Lung microvascular endothelial cell (primary cell): ENCODE data around the gene SH3RF3. TPM values are rescaled to one million over a fixed set of nuclear protein-coding genes. Genes with fewer than 3 reads are reported as not detected.

Source experiments
- DNase-seq, 2 donors: peaks; one replicate each; pipeline versions ENCODE4 v3.0.0 to v3.0.0-alpha.2; 2010; ENCODE audit warnings: low read depth in 2 of 2
- total RNA-seq: library from RNA; depleted of rRNA; stranded (reverse); fragments of >200 nt; gene quantifications from 2 replicates; pipeline ENCODE4 v1.2.1, GENCODE V29; 2014

SH3RF3 gene
- total RNA-seq, 1 donor from 2014 or later: 7.3 TPM

DNA sequence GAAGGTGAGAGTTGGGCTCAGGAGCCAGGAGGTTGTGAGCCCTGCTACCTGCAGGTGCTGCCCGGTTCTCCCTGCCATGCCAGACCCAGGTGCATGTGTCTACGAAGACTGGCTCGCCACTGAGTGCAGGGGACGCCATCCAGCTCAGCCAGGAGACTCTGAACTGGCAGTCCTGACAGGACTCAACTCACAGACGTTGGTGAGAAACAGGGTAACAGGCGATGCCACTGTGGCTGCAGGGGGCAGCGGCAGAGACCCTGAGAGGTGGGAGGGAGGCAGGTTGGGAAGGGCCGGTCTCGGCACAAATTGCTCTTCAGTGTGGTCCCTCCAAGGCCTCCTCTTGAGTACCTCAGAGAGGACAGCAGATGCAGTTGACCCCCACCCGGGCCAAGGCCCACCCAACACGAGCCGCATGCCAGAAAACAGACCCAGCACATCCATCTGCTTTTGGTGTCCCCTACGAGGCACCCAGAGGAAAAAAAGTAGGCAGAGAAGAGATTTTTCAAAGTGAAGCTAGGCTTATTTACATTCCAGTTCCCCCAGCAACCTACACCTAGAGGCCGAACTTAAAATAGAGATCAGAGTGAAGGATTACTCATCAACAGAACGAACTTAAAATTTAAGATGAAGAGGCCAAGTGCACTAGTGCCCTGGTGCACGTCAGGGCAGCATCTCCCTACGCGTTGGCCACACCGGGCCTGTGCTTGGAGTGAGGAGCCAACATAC is 300.0 kb downstream of the SH3RF3 start:
- no peak for DNase-seq

DNA sequence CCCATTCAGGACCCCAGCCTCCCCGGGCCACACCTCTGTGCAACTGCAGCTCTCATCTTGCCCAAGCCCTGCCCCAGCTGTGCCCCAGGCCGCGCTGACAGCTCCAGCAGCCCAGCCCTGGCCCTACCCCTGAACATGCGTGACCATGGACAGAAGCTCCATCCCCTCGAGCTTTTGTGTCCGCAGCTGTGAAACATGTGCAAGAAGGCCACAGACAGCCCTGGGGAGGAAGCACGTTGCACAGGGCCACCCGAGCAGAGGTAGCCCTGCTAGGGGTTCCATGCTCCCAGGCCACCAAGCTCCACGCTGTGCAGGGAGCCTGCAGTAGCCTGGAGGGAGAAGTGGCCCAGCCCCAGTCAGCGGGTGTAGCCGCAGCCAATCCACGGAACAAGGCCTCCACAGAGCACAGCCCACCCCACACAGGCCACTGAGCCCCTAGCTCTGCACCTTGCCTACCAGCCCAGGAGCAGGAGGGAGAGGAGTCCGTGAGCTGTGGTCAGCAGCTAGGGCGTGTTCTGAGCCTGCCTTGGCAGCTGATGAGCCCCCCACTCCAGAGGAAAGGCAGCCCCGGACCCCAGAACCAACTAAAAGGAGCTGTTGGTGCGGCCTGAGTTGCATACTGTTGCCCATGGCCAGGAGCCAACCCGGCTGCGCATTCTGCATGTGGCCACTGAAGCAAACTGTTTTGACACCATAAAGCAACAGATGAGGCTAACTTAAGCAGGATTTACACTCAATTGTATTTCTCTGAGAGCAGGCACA is 300.7 kb downstream of the SH3RF3 start:
- no peak for DNase-seq

DNA sequence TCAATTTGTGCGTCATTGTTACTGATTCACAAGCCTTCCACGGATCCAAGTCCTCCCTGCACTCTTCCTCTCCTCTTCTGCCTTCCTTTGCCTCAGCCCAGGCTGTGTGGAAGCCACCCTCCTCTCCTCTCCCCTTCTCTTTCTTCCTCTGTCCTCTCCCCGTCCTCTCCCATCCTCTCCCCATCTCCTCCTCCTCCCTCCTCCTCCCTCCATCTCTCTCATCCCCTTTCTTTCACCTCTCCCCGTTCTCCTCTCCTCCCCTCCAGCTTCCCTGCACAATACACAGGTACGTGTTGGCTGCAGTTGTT is 301.3 kb downstream of the SH3RF3 start:
- DNase-seq: no peak

DNA sequence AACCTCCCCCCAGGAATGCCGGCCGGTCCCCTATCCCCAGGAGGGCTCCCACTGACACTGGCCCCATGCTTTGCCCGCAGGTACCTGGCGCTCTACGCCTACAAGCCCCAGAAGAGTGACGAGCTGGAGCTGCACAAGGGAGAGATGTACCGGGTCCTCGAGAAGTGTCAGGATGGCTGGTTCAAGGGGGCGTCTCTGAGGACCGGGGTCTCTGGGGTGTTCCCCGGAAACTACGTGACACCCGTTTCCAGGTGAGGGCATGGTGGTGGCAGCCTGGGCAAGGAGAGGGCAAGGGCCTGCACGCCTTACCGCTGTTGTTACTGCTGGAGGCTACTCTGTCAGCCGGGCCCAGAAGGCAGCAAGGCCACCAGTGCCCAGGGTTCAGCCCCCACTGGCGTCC is 303.4 kb downstream of the SH3RF3 start:
- no peak for DNase-seq

DNA sequence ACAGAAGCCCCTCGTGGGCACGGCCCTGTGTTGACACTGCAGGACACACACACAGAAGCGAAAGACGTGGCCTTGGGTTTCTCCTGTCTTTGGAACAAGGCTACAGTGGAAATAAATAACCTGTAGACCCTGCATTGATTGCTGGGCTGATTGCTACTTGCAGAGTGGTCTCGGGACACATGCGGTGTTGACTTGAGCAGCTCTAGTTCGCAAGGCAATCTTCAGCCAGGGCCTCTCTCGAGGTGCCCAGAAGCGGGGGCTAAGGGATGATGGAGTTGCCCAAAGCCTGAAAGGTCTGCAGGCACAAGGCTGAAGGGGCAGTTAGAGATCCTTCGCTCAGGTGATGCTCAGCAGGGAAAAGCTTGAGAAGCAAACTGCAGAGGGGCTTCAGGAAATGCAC is 304.5 kb downstream of the SH3RF3 start:
- no peak for DNase-seq

DNA sequence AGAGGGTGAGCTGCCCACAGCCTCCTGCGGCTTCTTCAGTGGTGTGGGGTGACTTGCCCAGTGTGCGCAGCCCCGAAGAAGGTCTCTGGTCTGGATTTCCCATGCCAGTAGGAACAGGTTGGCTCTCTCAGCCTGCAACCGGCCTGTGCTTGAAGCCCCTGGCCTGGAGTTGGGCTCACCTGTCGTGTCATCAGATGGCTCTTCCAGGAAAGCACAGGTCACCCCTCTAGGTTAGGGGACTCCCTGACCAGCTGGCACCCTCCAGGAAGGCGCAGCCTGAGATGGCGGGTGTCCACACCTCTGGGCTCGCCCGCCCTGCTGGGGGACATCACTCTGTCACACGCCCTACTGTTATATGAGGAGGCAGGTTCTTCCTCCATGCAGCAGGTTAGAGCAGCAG is 304.9 kb downstream of the SH3RF3 start:
- DNase-seq: no peak

DNA sequence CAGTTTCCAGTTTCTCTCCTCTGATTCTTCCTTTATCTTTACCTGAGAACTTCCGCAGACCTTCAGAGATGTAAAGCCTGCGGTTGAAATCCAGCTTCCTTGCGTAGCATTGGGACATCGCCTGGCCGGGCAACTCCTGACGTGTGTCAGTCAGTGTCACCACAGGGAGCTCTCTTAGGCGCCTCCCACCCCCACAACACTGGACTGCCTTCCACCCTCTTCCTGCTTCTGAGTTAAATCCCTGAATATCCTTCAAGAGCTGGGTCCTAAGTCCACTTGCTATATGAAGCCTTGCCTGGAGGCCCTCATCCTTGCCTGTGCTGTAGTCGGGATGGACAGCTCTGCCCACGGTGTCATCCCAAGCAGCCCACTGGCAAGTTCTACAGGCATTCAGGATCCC is 305.3 kb downstream of the SH3RF3 start:
- DNase-seq: no peak

DNA sequence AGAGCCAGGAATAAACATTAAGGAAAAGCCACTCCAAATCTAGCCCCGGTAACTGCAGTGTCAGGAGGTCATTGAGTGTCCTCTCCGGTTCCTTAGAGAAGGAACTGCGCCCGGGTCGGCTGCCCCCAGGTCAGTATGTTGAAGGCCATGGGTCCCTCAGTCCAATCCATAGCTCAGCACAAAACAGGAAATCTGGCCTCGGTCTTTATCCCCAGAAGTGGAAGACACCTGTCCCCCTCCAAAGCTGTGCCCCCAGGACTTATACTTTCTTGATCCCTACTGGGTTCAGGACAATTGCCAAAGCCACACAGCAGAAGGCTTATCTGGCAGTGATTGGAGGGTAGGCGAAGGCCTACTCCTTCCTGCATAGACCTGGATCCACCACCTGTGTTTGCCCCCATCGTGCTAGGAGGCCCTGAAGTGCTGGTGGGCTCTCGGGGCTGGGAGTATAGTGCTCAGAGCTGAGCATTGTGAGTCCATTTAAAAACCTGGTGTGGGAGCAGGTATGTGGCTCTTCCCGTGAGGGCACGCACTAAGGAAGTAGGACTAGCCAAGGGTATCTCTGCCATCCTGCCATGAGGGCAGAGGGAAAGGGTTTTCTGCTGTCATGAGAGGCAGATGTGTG is 306.2 kb downstream of the SH3RF3 start:
- DNase-seq: no peak

DNA sequence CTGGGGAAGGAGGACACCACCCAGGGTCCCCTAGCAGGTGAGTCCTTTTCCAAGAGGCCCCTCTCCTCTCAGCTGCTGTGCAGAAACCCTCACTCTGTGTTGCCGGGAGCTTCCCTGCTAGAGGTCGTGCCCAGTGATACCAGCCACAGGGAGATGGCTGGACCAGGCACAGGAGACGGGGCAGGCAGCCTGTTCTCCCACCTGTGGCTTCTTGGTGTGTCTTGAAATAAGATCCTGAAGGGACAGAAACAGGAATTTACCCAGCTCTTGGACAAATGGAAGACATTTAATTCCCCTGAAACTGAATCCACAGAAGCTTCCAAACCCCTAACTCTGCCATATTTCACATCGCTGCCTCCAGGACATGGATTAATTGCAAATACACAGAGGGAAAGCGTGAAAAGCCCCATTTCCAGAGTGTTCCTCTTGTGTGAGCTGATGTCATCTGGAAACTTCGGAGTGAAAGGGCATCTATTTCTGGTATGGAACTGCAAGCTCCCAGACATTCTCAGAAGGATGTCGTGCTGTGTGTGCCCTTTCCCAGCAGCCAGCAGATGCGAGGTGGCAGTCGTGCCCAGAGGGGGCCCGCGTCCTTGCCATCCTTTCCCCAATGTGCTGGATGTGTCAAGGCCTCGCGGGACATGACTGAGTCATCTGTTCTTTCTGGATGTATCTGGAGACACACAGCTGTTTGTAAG is 307.0 kb downstream of the SH3RF3 start:
- no peak for DNase-seq

DNA sequence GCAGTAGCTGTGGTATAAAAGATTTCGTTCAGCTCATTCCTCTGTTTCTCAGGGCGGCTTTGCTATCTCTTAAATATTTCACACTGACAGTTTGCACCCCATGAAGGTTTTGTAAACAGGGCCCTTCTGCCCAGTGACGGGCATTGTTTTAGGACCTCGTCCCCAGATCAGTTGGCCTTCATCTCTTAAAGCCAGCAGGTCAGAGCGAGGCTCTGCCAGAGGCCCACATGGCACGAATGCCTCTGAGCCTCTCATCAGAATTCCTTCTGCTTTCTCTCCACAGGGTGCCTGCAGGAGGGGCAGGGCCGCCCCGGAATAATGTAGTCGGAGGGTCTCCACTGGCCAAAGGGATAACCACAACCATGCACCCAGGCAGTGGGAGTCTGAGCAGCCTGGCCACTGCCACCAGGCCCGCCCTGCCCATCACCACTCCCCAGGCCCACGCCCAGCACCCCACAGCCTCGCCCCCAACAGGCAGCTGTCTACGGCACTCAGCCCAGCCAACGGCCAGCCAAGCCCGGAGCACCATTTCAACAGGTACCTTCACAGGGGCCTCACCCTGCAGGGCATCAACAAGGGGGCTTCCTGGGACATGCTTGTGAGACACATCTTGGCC is 307.7 kb downstream of the SH3RF3 start:
- no peak for DNase-seq

DNA sequence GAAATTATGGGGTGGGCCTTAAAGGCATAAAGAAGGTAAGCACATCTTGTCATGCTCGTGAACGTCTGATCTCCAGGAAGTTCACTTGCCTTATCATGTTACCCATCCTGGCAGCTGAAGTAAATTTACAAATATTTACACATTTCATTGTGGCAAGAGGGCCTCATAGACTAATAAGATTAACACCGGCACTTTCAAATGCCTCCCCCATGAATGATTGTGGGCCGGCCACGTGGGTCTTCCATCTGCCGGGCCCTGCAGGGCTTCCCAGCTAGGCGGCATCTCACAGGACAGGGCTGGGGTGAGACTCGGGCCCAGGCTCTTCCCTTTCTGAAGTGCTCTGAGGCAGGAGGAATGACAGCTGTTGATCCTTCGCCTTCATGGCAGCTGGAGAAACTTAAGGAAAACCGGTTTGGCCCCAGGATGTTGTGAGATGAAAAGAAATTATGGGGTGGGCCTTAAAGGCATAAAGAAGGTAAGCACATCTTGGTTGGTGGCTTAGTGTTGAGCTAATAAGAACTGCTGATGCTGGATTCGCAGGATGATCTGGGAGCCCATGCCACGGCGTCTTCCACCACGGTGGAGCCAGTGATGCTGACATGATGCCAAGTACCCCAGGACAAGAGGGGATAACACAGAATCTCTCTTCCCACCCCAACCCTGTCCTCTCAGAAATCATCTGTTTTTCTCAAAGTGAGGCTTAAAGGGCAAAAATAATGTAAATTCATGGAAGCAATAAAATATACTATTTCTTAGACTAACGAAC is 308.5 kb downstream of the SH3RF3 start:
- no peak for DNase-seq

DNA sequence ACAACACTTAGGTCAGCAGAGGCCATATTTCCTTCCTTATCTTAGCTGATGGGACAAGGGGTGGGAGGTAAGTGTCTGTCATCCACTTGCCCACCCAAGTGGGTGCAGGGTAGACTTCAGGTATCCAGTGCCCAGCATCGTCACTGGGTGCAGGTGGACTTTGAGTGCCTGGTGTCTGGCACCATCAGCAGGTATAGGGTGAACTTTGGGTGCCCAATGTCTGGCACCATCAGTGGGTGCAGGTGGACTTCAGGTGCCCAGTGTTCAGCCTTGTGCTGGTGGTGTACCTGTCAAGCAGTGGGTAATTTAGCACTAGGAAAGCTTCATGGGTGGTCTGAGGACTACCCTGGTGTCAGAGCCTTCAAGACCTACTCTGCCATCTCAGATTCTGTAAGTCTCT is 309.1 kb downstream of the SH3RF3 start:
- no peak for DNase-seq

DNA sequence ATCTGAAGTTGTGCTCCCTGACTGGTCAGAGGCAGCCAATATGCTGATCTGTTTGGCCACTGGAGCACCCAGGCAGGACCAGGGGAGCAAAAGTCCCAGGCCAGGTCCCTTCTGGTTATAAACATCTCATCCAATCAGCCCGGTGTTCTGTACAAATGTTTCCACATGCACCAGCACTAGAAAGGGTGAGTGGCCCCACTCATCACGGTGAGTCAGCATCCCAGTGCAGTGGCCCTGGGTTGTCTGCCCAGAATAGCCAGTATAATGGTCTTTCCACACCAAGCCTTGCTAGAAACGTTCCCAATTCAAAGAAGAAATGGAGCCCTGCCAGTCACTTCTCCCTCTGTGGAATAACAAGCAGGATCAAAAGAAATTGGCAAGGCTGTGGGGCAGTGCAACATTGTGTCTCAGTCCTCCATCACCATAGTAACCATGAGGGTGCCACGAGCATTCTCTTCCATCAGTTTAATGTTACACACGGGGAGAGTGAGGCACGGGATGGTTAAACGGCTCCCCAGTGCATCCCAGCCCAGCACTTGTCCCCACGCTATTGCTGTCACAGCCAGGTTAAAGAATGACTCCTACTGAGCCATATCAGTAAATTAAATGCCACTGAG is 309.9 kb downstream of the SH3RF3 start:
- DNase-seq: peak; percentile 51 to 65

DNA sequence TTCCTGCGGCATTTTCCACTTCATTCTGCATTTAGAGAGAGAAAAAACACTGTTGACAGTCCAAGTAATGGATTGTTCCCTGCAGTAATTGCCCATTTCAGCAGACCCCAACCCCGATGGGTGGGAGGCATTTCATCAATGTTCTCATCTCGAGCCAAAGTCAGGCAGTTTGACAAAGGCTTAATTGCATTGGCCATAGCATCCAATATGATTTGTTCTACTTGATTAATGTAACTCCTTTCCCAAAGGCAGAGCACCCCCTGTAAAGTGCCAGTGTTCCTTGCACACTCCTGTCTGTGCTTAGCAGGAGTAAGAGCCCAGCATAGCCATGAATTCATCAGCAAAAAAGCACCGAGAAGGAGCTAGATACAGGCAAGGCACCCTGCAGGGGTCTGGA is 310.4 kb downstream of the SH3RF3 start:
- DNase-seq: no peak

DNA sequence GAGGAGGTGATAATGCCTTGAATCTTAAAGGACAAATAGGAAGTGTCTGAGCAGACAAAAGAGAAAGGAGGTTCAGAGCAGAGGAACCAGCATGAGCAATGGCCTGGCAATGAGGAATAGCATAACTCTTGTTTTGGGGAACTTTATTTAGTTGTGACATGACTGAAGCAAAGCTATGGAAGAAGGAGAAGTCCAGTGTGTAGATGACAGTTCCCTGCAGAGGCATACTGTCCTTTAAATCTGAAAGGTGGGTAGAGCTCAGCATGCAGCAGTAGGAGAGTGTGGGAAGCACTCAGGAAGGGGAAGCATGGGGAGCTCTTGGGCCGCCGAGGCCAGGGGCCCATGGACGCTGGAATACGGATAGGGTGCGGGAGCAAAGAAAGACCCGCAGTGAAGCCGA is 311.0 kb downstream of the SH3RF3 start:
- no peak for DNase-seq

DNA sequence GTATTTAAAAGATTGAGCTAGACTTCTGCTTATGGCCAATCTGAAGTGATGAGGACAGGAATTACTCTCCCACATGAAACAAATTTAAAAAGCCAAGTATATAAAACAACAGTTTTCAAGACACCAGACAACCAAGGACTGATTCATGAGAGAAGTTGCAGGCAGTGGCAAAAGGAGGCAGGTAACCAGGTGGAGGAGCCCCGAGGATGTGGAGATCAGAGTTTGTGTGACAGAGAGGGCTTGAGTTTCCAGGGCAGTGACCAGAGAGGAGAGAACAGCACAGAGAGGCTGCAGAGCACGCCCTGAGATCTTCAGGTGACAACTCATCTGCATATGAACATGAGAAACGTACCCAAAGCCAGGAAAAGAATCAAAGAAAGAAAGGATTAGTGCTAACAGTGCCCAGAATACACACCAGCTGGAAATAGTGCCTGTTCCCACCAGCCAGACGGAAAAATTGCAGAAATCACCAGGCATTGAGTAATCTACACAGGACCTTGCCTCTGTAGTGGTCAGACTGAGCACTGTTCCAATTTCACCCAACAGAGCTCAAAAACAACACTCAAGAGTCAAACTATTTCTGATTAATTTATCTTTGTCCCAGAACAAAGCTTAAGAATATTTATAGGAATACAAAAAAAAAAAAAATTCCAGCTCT is 311.6 kb downstream of the SH3RF3 start:
- no peak for DNase-seq

DNA sequence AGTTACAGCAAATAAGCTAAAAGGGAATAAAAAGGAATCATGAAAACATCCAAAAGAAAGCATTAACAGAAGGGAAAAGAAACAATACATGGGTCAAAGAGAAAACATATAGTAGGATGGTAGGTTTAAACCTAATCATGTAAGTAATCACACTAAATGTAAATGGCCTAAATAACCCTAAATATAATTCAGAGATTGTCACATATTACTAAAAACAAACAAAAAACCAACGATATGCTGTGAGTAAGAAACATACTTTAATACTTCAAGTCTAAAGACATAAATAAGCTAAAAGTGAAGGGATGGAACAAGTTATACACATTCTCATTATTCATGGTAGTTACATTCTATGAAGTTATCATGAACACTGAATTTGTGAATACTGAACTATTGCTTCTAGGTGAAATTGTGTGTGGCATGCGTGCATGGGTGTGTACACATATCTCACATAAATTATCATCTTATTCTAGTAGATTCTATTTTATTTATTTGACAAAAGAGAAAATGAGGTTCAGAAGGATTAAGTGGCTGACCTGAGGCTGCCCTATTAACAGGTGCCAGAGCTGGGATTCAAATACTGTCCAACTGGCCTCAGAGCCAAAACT is 313.8 kb downstream of the SH3RF3 start:
- DNase-seq: no peak

DNA sequence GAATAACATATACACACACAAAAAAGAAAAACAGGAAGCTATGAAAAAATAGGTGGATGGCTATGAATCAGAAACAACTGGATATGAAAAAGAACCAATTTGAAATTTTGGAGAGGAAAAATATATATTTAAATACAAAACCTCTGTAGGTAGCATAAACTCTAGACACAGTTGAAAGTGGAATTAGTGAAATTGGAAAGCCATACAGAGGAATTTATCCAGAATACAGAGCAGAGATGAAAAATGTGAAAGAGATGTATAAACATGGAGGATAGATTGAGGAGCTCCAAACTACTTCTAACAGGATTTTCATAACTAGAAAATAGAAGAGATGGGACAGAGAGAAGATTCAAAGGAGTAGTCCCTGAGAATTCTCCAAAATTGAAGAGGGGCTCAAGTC is 315.9 kb downstream of the SH3RF3 start:
- DNase-seq: no peak

DNA sequence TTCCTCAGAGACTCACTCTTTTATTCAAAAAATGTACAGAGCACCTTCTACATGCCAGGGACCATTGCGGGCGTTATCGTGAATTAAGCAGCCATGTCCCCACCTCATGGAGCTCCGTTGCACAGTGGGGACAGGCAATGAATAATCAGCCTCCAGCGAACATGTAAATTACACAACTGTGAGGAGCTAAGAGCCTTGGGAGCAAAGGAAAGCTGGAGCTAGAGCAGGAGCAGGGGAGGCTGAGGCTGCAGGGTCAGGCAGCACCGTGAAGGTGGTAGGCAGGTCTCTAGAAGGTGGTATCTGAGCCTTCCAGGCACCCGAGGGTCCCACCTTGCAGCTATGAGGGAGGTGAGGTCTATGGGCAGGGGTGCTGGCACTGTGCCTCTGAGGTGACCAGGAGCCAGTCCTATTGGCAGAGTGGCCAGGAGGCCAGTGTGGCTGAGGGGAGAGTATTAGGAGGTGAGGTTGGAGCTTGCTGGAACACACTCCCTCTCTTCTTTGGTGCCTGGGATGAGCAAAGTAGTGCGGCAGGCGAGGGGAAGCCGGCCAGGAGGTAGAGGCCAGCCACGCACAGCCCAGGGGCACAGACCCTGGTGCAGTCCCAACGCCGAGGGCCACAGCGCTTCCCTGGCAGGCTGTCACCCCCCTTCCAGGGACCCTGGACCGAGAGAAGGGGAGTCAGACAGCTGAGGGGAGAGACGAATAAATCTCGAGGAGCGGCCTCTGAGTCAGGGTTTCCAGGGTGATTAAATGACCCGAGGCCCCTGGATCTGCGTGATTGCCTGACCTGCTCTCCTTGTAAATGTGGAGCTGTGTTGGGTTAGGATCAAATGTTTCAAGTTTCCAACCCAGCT is 317.5 kb downstream of the SH3RF3 start:
- DNase-seq: no peak
